HG03097 (cell line): ENCODE data around the gene C7orf57.
A peak's percentile ranks its signal among the peaks of the same experiment; 100 is the strongest.

Experiments
- ATAC-seq: cut with Tn5 transposase; IDR thresholded peaks from one replicate; pipeline ENCODE4 v1.9.1; 2021; ENCODE audit not compliant: unreplicated experiment, low FRiP score

C7orf57 gene

DNA sequence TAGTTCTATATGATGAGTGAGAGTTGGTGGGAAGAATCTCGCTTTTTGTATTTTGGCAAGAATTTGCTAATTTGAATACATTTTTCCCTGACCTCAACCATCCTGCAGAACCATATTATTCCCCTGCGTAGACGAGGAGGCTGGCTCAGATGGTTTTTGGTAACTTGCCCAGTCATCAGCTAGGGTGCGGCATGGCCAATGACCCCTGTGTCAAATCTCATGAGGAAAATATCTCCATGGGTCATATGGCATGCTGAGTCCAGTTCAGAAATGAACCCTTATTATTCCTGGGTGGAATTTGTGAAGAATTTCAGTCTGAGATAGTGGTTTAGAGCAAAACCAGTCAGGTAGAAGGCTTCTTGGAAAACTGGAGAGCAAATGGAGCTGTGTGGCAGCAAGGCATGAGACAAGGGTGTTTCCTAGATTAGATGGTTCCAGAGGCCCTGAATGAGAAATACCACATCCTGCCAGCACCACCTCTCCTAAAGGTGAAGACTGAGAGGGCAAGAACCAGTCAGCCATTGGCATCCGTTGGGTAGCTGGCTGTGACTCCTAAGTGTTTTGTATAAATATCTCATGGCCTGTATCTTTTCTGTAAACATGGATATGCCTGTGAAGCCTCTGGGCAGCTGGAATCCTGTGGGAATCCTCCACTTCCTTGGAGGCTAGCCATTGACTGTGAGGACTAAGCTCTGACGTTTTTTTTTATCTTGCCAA, 47.9 kb downstream of the C7orf57 start:
- ATAC-seq = no peak

DNA sequence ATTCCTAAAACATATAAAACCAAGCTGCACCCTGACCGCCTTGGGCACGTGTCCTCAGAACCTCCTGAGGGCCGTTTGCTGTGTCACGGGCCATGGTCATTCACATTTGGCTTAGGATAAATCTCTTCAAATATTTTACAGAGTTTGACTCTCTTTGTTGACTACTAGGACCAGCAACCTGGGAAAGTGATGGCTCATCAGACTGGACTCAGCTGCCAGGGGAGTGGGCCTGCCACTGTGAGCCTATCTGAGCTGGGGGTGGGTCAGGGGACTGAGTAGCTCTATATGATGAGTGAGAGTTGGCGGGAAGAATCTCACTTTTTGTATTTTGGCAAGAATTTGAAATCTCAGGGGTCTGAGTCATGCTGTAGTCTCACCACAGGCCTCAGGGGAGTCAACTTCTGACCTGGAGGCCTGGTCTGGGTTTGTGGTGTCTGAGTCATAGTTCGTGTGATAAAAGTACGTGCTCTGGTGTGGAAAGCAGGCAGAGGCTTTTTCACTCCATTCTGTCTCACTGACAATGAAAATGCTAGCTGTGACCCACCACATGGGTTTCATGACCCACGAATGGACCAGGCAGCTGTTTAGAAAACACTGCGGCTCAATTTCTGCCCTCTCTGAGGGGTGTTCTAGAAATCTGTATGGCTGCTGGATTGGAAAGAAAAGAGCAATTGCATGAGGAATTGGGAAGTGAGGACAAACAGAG, 49.5 kb downstream of the C7orf57 start:
- peak; percentile 60 for ATAC-seq

GRCh38 chr7:48085433-48085791, 50.1 kb downstream of the C7orf57 start:
- no peak for ATAC-seq

- ATAC-seq = no peak
These were observed 50.6 kb downstream of the C7orf57 start for GRCh38 chr7:48085942-48086341.

DNA sequence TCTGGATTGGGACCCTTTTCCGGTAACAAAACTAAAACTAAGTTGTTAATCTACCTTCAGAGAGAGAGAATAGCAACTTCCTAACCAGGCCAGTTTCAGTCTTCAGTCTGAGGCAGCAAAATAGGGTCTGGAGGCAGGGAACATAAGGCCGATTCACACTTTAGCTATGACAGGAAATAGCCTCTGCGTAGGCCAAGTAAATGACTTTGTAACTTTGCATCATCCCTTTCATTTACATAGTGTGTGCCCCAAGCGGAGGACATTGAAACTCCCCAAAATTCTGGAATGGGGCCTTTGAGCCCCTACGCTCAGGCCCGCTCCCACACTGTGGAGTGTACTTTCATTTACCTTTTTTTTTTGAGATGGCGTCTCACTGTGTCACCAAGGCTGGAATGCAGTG, 52.0 kb downstream of the C7orf57 start:
- no peak for ATAC-seq

GRCh38 chr7:48088559-48089045, 53.3 kb downstream of the C7orf57 start:
- peak; percentile 72 for ATAC-seq

GRCh38 chr7:48089046-48090003, 54.0 kb downstream of the C7orf57 start, which contains the start of gene UPP1:
Gene UPP1, plus strand, starts transcription at chr7:48089265. Its CDS starts 5,519 bp downstream, at chr7:48094784.
- ATAC-seq = peak; percentile 48

DNA sequence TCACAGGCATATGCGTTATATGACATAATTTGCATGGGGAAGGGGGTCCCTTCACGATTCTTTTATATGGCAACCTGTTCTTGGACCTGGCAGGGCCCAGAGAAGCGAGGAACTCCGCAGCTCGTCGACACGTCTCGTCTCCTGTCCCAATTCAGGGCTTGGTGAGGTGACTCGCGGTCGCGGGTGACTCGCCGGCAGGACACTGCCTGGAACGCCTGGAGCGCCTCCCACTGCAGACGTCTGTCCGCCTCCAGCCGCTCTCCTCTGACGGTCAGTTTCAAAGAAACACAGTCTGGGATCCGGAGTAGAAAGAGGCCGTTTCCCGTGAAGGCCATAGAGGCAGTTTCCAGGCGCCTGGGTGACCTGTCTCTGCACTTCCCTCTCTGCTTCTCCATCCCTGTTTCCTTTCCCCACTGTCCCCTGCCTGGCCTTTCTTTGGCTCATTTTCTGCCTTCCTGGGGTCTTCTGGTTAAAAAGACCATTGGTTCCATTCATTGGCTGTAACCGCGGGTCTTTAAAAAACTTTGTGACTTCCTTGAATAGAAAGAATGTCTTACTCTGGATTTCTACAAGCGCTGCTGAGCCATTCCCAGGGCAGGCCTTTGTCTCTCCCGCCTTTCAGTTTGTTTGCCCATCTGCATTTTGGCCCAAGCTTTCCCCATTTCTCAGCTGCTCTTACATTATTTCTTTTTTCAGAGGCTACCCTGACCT, 54.9 kb downstream of the C7orf57 start:
- ATAC-seq = no peak

DNA sequence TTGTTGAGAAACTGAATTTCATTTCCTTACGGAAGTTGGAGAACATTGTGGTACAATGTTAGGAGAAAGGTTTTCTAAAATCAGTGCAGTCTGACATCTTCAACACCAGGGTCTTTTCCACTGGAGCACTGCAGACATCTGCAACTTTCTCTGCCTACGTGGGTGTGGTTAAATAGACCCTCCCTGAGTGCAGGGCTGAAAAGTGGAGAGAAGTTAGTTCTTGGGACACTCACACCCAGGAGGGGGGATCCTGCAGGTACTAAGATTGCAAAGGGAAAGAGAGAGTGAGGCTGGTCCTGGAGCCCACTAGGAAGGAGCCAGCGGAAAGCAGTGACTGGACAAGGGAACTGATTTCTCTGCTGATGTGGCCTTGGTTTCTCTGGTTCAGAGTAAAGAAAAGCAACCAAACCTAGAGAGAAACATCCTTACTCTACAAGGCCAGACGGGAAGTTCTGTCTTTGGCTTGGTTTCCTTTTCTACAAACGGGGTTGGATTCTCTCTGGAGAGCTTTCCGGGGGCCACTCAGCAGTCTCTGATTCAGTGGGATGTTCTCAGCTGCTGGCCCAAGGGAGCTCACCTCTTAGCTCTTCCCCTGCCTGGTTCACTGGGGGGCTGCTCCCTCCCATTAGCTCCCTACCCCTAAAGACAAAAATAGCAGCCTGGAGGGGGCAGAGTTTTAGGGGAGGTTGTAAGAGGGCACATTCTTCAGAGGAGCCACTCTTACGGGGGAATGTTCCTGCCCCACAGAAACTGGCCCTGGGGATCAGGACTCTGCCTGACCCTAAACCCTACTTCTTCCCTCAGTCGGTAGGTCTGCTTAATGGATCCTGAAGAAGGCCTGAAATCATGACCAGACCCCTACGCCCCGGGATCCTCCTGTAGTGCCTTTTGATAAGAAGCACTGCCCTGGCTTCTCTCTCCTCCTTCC, 56.4 kb downstream of the C7orf57 start:
- no peak for ATAC-seq

- ATAC-seq = no peak
These were observed 59.5 kb downstream of the C7orf57 start for GRCh38 chr7:48094861-48095293.

GRCh38 chr7:48096273-48096672, 60.9 kb downstream of the C7orf57 start:
- no peak for ATAC-seq

- no peak for ATAC-seq
These were observed 62.3 kb downstream of the C7orf57 start for GRCh38 chr7:48097521-48098231.

GRCh38 chr7:48098846-48099245, 63.5 kb downstream of the C7orf57 start:
- ATAC-seq = no peak

DNA sequence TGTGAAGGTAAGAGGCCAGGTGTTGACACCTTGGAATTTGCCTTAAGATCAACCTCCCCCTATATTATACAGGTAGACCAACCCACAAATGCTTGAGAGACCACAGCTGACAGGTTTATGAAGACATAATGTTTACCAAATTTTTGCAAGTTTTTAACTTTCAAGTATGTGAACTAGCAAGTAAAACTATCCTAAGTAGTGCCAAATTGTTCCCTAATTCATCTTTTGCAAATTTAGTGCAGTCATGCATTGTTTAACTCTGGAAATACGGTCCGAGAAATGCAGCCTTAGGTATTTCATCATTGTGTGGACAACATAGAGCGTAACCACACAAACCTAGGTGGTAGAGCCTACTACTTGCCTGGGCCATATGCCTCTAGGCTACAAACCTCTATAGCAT, 64.4 kb downstream of the C7orf57 start:
- ATAC-seq = no peak

GRCh38 chr7:48101352-48101751, 66.0 kb downstream of the C7orf57 start:
- ATAC-seq = no peak

- ATAC-seq = no peak
These were observed 66.6 kb downstream of the C7orf57 start for GRCh38 chr7:48101968-48102367.

GRCh38 chr7:48102530-48102929, 67.2 kb downstream of the C7orf57 start:
- no peak for ATAC-seq

DNA sequence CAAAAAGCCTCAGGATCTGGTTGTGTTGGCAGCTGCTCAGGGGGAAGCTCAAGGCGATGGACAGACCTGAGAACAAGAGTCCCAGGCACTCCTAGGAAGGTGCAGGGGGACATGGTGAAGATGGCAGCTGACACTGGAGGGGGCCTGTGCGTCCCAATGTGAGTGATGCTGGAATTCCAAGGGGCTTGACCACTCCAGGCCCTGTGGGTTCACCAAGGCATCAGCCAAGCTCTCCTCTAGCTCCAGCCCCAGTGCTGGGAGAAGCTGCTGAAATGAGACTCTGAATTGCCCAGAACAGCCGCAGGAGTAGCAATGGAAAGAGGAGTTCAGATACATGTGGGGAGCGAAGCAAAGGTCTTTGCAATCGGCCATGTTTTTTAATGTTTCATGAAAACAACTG, 69.7 kb downstream of the C7orf57 start:
- no peak for ATAC-seq
